ENCODE measurements around the gene ZNF552. TPM values are rescaled to one million over a fixed set of nuclear protein-coding genes. Genes with fewer than 3 reads are reported as not detected.

The ZNF552 gene
- total and polyA plus RNA-seq, 2 of the 13 experiments (the other 11 are each of a cell fraction or from before 2014, with no cell fraction given) = 8.1 to 16.6 TPM

DNA sequence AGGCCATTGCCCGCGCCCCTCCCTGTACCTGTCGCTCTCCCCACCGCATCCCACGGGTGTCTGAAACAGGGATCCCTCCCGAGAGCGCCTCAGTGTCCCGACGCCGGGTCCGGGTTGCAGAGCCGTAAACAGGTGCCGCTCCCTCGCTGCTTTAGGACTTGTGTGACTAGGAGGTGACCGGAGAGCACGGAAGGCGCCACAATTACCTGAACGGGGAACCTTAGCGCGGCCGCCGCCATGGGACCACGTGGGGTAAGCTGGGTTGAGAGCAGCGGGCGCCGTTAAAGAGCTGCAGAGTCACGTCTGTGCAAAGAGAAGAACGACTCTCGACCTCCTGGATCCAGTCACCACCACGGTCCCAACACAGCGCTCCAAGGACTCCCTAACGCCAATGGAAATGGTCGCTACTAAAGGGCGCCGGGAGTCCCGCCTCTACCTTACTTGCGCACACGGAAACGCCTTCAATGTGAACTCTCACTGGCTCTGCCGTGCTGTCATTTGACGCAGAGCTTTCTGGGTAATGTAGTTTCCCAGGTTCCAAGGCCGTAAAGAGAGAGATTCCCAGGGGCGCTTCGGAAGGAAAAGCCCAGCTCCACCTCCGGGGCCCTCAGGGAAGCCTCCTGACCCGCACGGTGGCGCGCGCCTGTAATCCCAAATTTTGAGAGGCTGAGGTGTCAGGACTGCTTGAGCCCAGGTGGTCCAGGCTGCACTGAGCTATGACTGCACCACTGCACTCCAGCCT is at the start of gene ZNF552 (continued):
- TF ChIP-seq ZBTB33 (CRISPR knock-in tag; IDR thresholded peaks at IDR 0.05) (no peak), KDM5B (CRISPR knock-in tag; IDR thresholded peaks at IDR 0.05; ENCODE audit: borderline replicate concordance) (peak; percentile 57; the same call in 1 of the 2 replicates), MTF2 (CRISPR knock-in tag; IDR thresholded peaks at IDR 0.05; ENCODE audit: borderline replicate concordance) (no peak), ZNF124 (CRISPR knock-in tag; IDR thresholded peaks at IDR 0.05) (no peak; the same call in 1 of the 2 replicates), PAF1 (CRISPR knock-in tag; IDR thresholded peaks at IDR 0.05) (no peak), XRCC5 (optimal IDR thresholded peaks at IDR 0.05; ENCODE audit: low read length) (peak; percentile 72), ZNF292 (CRISPR knock-in tag; IDR thresholded peaks at IDR 0.05; ENCODE audit: borderline replicate concordance, low read depth) (no peak), SP2 (CRISPR knock-in tag; IDR thresholded peaks at IDR 0.05) (peak; percentile 96), ZNF460 (CRISPR knock-in tag; IDR thresholded peaks at IDR 0.05; ENCODE audit: borderline replicate concordance) (peak; percentile 66; the same call in 1 of the 2 replicates), ZNF337 (CRISPR knock-in tag; IDR thresholded peaks at IDR 0.05; ENCODE audit: borderline replicate concordance, low read depth) (no peak), EZH2 (conservative IDR thresholded peaks at IDR 0.05; ENCODE audit: low read depth, low read length) (no peak), SRY (CRISPR knock-in tag; IDR thresholded peaks at IDR 0.05) (peak; percentile 83), TCF7 (IDR thresholded peaks at IDR 0.05; ENCODE audit: low read depth) (no peak), ZNF333 (CRISPR knock-in tag; IDR thresholded peaks at IDR 0.05; ENCODE audit: borderline replicate concordance) (no peak), ZNF530 (CRISPR knock-in tag; IDR thresholded peaks at IDR 0.05; ENCODE audit: low read depth) (no peak), ZNF230 (CRISPR knock-in tag; IDR thresholded peaks at IDR 0.05) (no peak), KDM2A (CRISPR knock-in tag; IDR thresholded peaks at IDR 0.05; ENCODE audit: borderline replicate concordance, low read depth) (peak; percentile 86), ZNF501 (CRISPR knock-in tag; IDR thresholded peaks at IDR 0.05) (peak; percentile 65), REXO4 (CRISPR knock-in tag; IDR thresholded peaks at IDR 0.05; ENCODE audit: borderline replicate concordance) (no peak), ZNF891 (CRISPR knock-in tag; IDR thresholded peaks at IDR 0.05) (peak; percentile 55; the same call in 1 of the 2 replicates)
- TF ChIP-seq, protein P1, sequence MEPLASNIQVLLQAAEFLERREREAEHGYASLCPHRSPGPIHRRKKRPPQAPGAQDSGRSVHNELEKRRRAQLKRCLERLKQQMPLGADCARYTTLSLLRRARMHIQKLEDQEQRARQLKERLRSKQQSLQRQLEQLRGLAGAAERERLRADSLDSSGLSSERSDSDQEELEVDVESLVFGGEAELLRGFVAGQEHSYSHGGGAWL (CRISPR knock-in tag; IDR thresholded peaks at IDR 0.05) = peak; percentile 75; the same call in 1 of the 2 replicates
- TF ChIP-seq, protein P2, sequence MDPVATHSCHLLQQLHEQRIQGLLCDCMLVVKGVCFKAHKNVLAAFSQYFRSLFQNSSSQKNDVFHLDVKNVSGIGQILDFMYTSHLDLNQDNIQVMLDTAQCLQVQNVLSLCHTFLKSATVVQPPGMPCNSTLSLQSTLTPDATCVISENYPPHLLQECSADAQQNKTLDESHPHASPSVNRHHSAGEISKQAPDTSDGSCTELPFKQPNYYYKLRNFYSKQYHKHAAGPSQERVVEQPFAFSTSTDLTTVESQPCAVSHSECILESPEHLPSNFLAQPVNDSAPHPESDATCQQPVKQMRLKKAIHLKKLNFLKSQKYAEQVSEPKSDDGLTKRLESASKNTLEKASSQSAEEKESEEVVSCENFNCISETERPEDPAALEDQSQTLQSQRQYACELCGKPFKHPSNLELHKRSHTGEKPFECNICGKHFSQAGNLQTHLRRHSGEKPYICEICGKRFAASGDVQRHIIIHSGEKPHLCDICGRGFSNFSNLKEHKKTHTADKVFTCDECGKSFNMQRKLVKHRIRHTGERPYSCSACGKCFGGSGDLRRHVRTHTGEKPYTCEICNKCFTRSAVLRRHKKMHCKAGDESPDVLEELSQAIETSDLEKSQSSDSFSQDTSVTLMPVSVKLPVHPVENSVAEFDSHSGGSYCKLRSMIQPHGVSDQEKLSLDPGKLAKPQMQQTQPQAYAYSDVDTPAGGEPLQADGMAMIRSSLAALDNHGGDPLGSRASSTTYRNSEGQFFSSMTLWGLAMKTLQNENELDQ (CRISPR knock-in tag; IDR thresholded peaks at IDR 0.05; ENCODE audit: borderline replicate concordance) = no peak
- TF ChIP-seq, protein P3, sequence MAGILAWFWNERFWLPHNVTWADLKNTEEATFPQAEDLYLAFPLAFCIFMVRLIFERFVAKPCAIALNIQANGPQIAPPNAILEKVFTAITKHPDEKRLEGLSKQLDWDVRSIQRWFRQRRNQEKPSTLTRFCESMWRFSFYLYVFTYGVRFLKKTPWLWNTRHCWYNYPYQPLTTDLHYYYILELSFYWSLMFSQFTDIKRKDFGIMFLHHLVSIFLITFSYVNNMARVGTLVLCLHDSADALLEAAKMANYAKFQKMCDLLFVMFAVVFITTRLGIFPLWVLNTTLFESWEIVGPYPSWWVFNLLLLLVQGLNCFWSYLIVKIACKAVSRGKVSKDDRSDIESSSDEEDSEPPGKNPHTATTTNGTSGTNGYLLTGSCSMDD (CRISPR knock-in tag; IDR thresholded peaks at IDR 0.05) = no peak
